Neural progenitor cell (in vitro differentiated cells): ENCODE results near the gene STON2. TPM values are rescaled to one million over a fixed set of nuclear protein-coding genes. Genes with fewer than 3 reads are reported as not detected.

Experiments
- DNase-seq: peaks from one replicate; pipeline ENCODE4 v3.0.0-alpha.2; 2016; ENCODE audit warnings: low spot score
- H2AFZ ChIP-seq: fragments of 200-600 bp; sonication (generic); replicated peaks from 2 replicates; pipeline ENCODE4 v1.6.1; 2016; ENCODE audit warnings: antibody characterized with exemption
- H3F3A ChIP-seq: fragments of 200-600 bp; sonication (generic); 2 replicates; pipeline ENCODE4 v1.6.1; 2016; ENCODE audit warnings: antibody characterized with exemption, low read depth
- H3K27ac ChIP-seq: fragments of 200-600 bp; sonication (generic); 2 replicates; pipeline ENCODE4 v1.5.1; 2016; ENCODE audit warnings: mild to moderate bottlenecking
- H3K27me3 ChIP-seq: fragments of 200-600 bp; sonication (generic); 2 replicates; pipeline ENCODE4 v1.6.1; 2016; ENCODE audit warnings: mild to moderate bottlenecking, moderate library complexity
- H3K36me3 ChIP-seq: fragments of 200-600 bp; sonication (generic); 2 replicates; pipeline ENCODE4 v1.5.1; 2016
- H3K4me1 ChIP-seq: fragments of 200-600 bp; sonication (generic); 2 replicates; pipeline ENCODE4 v1.6.1; 2016; ENCODE audit warnings: mixed run types
- H3K4me2 ChIP-seq: fragments of 200-600 bp; sonication (generic); 2 replicates; pipeline ENCODE4 v1.6.1; 2016
- H3K4me3 ChIP-seq: fragments of 200-600 bp; sonication (generic); 2 replicates; pipeline ENCODE4 v1.5.1; 2016
- H3K79me2 ChIP-seq: fragments of 200-600 bp; sonication (generic); 2 replicates; pipeline ENCODE4 v1.6.1; 2016; ENCODE audit warnings: low read depth
- H3K9ac ChIP-seq: fragments of 200-600 bp; sonication (generic); 2 replicates; pipeline ENCODE4 v1.6.1; 2016
- H3K9me3 ChIP-seq: fragments of 200-600 bp; sonication (generic); 2 replicates; pipeline ENCODE4 v1.5.1; 2016; ENCODE audit warnings: low read depth
- H4K20me1 ChIP-seq: fragments of 200-600 bp; sonication (generic); 2 replicates; pipeline ENCODE4 v1.6.1; 2016; ENCODE audit warnings: low read depth
- H3K27ac Mint-ChIP-seq: 3 replicates; pipeline ENCODE4 v1.8.0; 2021; ENCODE audit warnings: mixed read lengths
- H3K27me3 Mint-ChIP-seq: 2 replicates; pipeline ENCODE4 v1.8.0; 2022; ENCODE audit warnings: low read depth, mild to moderate bottlenecking, inconsistent platforms, moderate library complexity, mixed read lengths; ENCODE audit not compliant: insufficient read depth
- H3K36me3 Mint-ChIP-seq: 3 replicates; pipeline ENCODE4 v1.8.0; 2021; ENCODE audit warnings: mixed read lengths
- H3K4me1 Mint-ChIP-seq: 3 replicates; pipeline ENCODE4 v1.8.0; 2021; ENCODE audit warnings: mixed read lengths
- H3K4me3 Mint-ChIP-seq: 3 replicates; pipeline ENCODE4 v1.8.0; 2021; ENCODE audit warnings: mild to moderate bottlenecking, moderate library complexity, mixed read lengths
- H3K9me3 Mint-ChIP-seq: 3 replicates; pipeline ENCODE4 v1.8.0; 2020; ENCODE audit warnings: mixed read lengths
- EZH2 ChIP-seq: fragments of 200-600 bp; sonication (generic); IDR thresholded peaks from 2 replicates; pipeline ENCODE4 v1.6.1; 2017; ENCODE audit warnings: antibody characterized with exemption, mild to moderate bottlenecking, moderate library complexity
- EZH2phosphoT487 ChIP-seq: fragments of 200-600 bp; sonication (generic); IDR thresholded peaks from 2 replicates; pipeline ENCODE4 v1.6.1; 2017; ENCODE audit warnings: antibody characterized with exemption
- total RNA-seq: library from RNA; depleted of rRNA; stranded (reverse); fragments of >200 nt; gene quantifications from 2 replicates; pipeline ENCODE4 v1.2.3, GENCODE V29; 2015; ENCODE audit warnings: low replicate concordance
- TF ChIP-seq, protein P1 (sequence below): fragments of 200-600 bp; sonication (generic); IDR thresholded peaks from 2 replicates; pipeline ENCODE4 v1.5.1; 2017; ENCODE audit warnings: antibody characterized with exemption, mild to moderate bottlenecking

STON2 gene
- total RNA-seq, 1 donor from 2014 or later = 31.1 TPM

GRCh38 chr14:81340201-81340600 is 59.9 kb downstream of the STON2 start:
- no peak overlapping the region for H3K27ac ChIP-seq
- H3K4me1 ChIP-seq = no peaks in the 10 kb centered on the region
- H3K4me3 ChIP-seq = no peak overlapping the region
- H3K9me3 ChIP-seq = no peaks in the 10 kb centered on the region
- H4K20me1 ChIP-seq = no peaks in the 10 kb centered on the region
- DNase-seq = no peak
- Mint-ChIP-seq H3K9me3 (no peaks in the 10 kb centered on the region), H3K4me3 (no peak overlapping the region), H3K27me3 (peaks cover 2% of the 10 kb centered on the region), H3K36me3 (peaks cover 13% of the 10 kb centered on the region), H3K27ac (no peak overlapping the region), H3K4me1 (peaks cover 30% of the 10 kb centered on the region)
- H3K4me2 ChIP-seq = no peak overlapping the region
- no peak overlapping the region for H2AFZ ChIP-seq
- no peak overlapping the region for H3K9ac ChIP-seq
- no peaks in the 10 kb centered on the region for H3K79me2 ChIP-seq
- H3K36me3 ChIP-seq = no peaks in the 10 kb centered on the region
- no peaks in the 10 kb centered on the region for H3F3A ChIP-seq
- TF ChIP-seq EZH2 (no peak), EZH2phosphoT487 (no peak)
- TF ChIP-seq, protein P1, sequence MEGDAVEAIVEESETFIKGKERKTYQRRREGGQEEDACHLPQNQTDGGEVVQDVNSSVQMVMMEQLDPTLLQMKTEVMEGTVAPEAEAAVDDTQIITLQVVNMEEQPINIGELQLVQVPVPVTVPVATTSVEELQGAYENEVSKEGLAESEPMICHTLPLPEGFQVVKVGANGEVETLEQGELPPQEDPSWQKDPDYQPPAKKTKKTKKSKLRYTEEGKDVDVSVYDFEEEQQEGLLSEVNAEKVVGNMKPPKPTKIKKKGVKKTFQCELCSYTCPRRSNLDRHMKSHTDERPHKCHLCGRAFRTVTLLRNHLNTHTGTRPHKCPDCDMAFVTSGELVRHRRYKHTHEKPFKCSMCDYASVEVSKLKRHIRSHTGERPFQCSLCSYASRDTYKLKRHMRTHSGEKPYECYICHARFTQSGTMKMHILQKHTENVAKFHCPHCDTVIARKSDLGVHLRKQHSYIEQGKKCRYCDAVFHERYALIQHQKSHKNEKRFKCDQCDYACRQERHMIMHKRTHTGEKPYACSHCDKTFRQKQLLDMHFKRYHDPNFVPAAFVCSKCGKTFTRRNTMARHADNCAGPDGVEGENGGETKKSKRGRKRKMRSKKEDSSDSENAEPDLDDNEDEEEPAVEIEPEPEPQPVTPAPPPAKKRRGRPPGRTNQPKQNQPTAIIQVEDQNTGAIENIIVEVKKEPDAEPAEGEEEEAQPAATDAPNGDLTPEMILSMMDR = no peak
- no peaks in the 10 kb centered on the region for H3K27me3 ChIP-seq

DNA sequence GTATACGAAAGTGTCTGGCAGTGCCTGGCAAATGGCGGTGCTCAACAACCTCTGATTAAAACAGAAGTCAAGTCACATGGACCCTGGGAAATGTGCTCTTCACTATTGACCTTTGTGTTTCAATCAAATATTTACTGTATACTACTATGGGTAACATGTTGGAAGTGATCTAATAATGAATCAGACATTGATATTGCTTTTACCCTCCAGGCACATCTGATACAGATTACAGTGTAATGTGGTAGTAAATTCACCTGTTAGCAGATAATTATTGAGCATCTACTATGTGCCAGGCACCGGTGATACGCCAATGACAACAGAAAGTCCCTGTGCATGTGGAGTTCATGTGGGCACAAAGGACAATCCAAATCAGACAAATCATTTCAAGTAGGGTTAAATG is 63.1 kb downstream of the STON2 start:
- no peak overlapping the region for H3K4me3 Mint-ChIP-seq
- H3K9ac ChIP-seq = no peak overlapping the region
- H3K36me3 ChIP-seq = no peaks in the 10 kb centered on the region
- no peak overlapping the region for H3K27ac ChIP-seq
- no peak overlapping the region for H3K4me2 ChIP-seq
- H3K9me3 ChIP-seq = no peaks in the 10 kb centered on the region
- H3K27me3 Mint-ChIP-seq = peaks cover 2% of the 10 kb centered on the region
- H3K27me3 ChIP-seq = no peaks in the 10 kb centered on the region
- no peak overlapping the region for H2AFZ ChIP-seq
- H3K4me1 ChIP-seq = no peaks in the 10 kb centered on the region
- H3K79me2 ChIP-seq = no peaks in the 10 kb centered on the region
- H3K27ac Mint-ChIP-seq = no peak overlapping the region
- no peaks in the 10 kb centered on the region for H3F3A ChIP-seq
- no peaks in the 10 kb centered on the region for H3K9me3 Mint-ChIP-seq
- H3K4me3 ChIP-seq = no peak overlapping the region
- no peaks in the 10 kb centered on the region for H4K20me1 ChIP-seq
- H3K36me3 Mint-ChIP-seq = peaks cover 19% of the 10 kb centered on the region
- H3K4me1 Mint-ChIP-seq = peaks cover 17% of the 10 kb centered on the region
- TF ChIP-seq, protein P1 = no peak
- no peak for TF ChIP-seq EZH2
- TF ChIP-seq EZH2phosphoT487 = no peak
- DNase-seq = no peak

DNA sequence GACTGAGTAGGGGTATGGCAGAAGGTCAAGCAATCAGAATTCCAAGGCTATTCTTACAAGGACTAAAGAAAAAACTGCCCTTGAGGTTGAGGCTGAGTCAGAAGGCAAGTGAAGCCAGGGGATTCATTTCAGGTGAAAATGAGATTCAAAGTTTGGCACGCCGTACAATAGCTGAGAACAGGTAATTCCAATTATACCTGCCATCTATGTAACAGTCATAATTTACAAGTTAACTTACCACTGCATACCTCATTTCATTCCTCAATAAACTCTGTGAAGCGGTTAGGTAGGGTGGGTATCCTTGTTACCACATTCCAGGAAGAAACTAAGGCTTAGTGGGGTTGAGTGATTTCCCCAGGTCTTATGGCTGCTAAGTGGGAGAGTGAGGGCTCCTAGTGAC is 64.1 kb downstream of the STON2 start:
- no peaks in the 10 kb centered on the region for H3K9me3 ChIP-seq
- no peaks in the 10 kb centered on the region for H3F3A ChIP-seq
- TF ChIP-seq EZH2 (no peak), EZH2phosphoT487 (no peak)
- TF ChIP-seq, protein P1 = no peak
- H3K9ac ChIP-seq = no peak overlapping the region
- DNase-seq = no peak
- peaks cover 9% of the 10 kb centered on the region for H4K20me1 ChIP-seq
- H3K27ac ChIP-seq = no peak overlapping the region
- no peak overlapping the region for H2AFZ ChIP-seq
- H3K79me2 ChIP-seq = no peaks in the 10 kb centered on the region
- Mint-ChIP-seq H3K36me3 (peaks cover 22% of the 10 kb centered on the region), H3K9me3 (no peaks in the 10 kb centered on the region), H3K4me3 (no peak overlapping the region), H3K4me1 (peaks cover 22% of the 10 kb centered on the region), H3K27me3 (peaks cover 2% of the 10 kb centered on the region), H3K27ac (no peak overlapping the region)
- H3K4me3 ChIP-seq = no peak overlapping the region
- no peaks in the 10 kb centered on the region for H3K27me3 ChIP-seq
- H3K36me3 ChIP-seq = no peaks in the 10 kb centered on the region
- H3K4me1 ChIP-seq = peaks cover 8% of the 10 kb centered on the region
- H3K4me2 ChIP-seq = no peak overlapping the region
